Measurements from ENCODE around the gene UBE2H.
"Not testable (repeated sequence)": the region's sequence is repeated elsewhere in the genome, so short reads cannot be mapped to it uniquely, and the experiment has no call there.

Gene UBE2H

GRCh38 chr7:129952653-129953560 is at the start of gene UBE2H:
TSS of gene UBE2H (minus strand) at chr7:129952960. CDS start at chr7:129952555, 405 bp downstream.
- peak; percentile 85 for DNase-seq

GRCh38 chr7:129998446-129998845 is 45.7 kb upstream of the UBE2H start:
- DNase-seq, result no peak

GRCh38 chr7:129997285-129997684 is 44.5 kb upstream of the UBE2H start:
- DNase-seq, result no peak

GRCh38 chr7:129993275-129993674 is 40.5 kb upstream of the UBE2H start:
- DNase-seq, result no peak

GRCh38 chr7:129990403-129991192 is 37.8 kb upstream of the UBE2H start:
- no peak for DNase-seq

GRCh38 chr7:129989466-129989865 is 36.7 kb upstream of the UBE2H start:
- no peak for DNase-seq

- no peak for DNase-seq
These were observed 33.8 kb upstream of the UBE2H start for GRCh38 chr7:129986600-129986999.

- no peak for DNase-seq
These were observed 27.9 kb upstream of the UBE2H start for GRCh38 chr7:129980667-129981066.

- DNase-seq, result no peak
These were observed 22.5 kb upstream of the UBE2H start for GRCh38 chr7:129975309-129975708.

GRCh38 chr7:129970816-129971215 is 18.1 kb upstream of the UBE2H start:
- DNase-seq, result no peak

- DNase-seq, result no peak
These were observed 17.2 kb upstream of the UBE2H start for GRCh38 chr7:129969881-129970446.

- DNase-seq, result no peak
These were observed 16.0 kb upstream of the UBE2H start for GRCh38 chr7:129968592-129969383.

GRCh38 chr7:129960204-129960475 is 7.4 kb upstream of the UBE2H start:
- not testable (repeated sequence) for DNase-seq

- no peak for DNase-seq
These were observed 6.9 kb upstream of the UBE2H start for GRCh38 chr7:129959471-129960203.

GRCh38 chr7:129958643-129959470 is 6.1 kb upstream of the UBE2H start:
- DNase-seq, result no peak

GRCh38 chr7:129955993-129956543 is 3.3 kb upstream of the UBE2H start:
- DNase-seq, result no peak

GRCh38 chr7:129952086-129952652 is 591 bp downstream of the UBE2H start:
- no peak for DNase-seq

- no peak for DNase-seq
These were observed 1.3 kb downstream of the UBE2H start for GRCh38 chr7:129951226-129952085.

- no peak for DNase-seq
These were observed 1.9 kb downstream of the UBE2H start for GRCh38 chr7:129950933-129951225.
